ENCODE data around the gene MXRA7.

DNA sequence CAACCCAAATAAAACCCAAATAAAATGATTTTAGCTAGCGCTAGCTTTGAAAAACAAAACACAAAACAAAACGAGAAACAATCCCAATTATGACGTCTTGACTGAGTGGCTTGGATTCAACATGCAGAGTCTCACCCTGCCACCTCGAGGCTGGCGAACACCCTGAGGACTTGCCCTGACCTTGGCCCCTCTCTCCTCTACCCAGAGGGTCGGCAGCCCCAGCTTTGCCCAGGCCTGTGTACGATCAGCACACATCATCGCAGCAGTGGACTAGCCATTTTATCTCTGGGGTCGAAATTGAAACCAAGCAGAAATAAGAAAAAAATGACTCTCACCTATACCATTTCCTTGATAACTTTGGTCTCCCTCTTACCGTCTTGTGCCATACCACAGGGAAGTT lies 10.7 kb upstream of the MXRA7 start:
- TF ChIP-seq, protein P1, sequence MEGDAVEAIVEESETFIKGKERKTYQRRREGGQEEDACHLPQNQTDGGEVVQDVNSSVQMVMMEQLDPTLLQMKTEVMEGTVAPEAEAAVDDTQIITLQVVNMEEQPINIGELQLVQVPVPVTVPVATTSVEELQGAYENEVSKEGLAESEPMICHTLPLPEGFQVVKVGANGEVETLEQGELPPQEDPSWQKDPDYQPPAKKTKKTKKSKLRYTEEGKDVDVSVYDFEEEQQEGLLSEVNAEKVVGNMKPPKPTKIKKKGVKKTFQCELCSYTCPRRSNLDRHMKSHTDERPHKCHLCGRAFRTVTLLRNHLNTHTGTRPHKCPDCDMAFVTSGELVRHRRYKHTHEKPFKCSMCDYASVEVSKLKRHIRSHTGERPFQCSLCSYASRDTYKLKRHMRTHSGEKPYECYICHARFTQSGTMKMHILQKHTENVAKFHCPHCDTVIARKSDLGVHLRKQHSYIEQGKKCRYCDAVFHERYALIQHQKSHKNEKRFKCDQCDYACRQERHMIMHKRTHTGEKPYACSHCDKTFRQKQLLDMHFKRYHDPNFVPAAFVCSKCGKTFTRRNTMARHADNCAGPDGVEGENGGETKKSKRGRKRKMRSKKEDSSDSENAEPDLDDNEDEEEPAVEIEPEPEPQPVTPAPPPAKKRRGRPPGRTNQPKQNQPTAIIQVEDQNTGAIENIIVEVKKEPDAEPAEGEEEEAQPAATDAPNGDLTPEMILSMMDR (IDR thresholded peaks at IDR 0.05; ENCODE audit: low read depth, low read length) = no peak
- TF ChIP-seq EZH2phosphoT487 (IDR thresholded peaks at IDR 0.05; ENCODE audit: low read depth) = no peak

Measured in OCI-LY3 (cell line).